HG03064 (cell line): ENCODE results near the gene AMFR.

Experiments
- ATAC-seq: cut with Tn5 transposase; IDR thresholded peaks from one replicate; pipeline ENCODE4 v1.9.1; 2021; ENCODE audit warnings: low read depth; ENCODE audit not compliant: unreplicated experiment

The AMFR gene

DNA sequence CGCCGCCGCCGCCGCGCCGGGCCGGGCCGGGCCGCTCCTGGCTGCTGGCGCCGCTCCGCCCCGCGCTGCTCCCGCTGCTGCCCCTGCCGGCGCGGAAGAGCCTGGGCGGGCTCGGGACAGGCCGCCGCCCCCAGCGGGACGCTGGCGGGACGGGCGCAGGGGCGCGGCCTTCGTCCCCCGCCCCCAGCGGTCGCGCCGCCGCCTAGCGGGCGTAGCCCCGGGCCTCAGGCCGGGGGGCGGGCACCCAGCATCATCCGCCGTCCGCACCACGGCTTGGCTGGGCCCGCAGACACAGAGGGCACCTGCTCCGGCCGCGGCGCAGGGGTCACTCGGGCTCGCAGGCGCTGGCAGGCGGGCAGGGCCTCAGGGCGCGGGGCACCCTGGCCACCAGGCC lies at the start of gene AMFR:
AMFR (minus strand) TSS at position 107 of the 394 bp plus-strand sequence. CDS start 218 bp downstream, outside the sequence.
- ATAC-seq: peak; percentile 75

DNA sequence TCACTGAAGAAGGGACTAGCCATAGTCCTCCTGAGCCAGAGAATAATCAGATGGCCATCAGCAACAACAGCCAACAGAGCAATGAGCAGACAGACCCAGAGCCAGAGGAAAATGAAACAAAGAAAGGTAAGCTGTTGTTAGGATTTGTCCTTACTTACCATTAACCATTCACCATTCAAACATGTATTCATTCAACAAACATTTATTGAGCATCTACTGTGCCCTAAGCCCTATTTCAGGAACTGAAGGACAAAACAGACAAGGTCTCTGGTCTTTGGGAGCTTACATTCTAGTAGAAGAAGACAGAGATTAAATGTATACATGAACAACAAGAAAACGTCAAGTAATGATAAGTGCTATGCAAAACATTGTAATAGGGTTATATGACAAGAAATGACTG lies 45.3 kb upstream of the AMFR start:
- ATAC-seq: no peak

DNA sequence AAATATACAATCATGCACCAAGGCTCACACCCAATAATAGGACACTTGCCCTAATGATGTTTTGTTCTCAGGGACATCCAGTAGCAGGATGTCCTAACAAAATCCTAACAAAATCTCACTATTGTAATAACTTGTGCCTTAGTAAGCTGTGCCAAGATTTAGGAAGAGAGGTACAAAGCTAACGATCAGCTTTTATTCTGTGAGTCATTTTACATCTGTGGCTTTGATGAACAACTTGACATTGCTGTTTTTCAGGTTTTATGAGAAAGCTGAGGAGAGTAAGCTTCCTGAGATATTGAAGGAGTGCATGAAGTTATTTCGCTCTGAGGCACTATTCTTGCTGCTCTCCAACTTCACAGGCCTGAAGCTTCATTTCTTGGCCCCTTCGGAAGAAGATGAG lies 44.9 kb upstream of the AMFR start:
- no peak for ATAC-seq

DNA sequence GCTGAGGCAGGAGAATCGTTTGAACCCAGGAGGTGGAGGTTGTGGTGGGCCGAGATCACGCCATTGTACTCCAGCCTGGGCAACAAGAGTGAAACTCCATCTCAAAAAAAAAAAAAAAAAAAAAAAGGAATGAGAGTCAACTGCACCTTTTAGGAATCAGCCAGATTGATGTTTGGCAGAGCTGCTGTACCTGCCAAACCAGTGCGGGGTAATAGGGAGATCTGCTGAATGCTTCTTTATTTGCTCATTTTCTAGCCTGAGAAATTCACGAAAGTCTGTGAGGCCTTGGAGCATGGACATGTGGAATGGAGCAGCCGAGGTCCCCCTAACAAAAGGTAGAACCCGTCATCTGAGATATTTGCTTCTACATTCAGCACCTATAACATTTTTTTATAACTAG lies 44.4 kb upstream of the AMFR start:
- no peak for ATAC-seq

DNA sequence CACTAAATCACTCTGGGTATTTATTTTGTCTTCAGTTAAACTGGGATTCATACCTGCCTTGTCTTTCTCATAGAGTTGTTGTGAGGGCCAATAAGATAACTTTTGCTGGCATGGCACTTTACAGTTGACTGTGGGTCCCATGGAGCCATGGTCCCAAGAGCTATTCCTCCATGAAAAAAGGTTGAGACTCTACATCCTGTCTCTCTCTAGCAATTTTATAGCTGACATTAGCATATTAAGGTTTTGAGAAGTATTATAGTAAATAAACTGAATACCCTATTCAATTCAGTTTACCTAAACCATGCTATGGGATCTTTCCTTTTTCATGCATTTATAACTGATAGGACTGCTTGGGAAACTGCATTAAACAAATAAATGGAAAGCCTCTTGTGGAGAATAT lies 43.5 kb upstream of the AMFR start:
- no peak for ATAC-seq

DNA sequence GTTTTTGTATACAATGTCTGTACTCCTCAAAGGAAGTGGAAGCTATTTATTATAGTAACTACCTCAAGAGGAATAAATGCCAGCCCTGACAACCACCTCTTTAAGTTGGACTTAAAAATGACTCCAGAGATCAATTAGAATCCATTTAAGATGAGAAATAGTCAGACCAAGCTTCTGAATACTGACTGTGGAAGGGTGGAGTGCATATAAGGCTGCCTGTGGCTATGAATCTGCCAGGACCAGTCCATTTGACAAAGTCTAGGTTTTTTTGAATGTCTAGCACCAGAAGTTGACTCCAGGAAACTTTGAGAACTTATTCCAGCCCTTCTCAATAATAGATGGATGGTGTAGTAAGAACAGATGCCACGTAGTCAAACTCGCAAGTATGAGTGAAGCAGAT lies 41.0 kb upstream of the AMFR start:
- no peak for ATAC-seq

DNA sequence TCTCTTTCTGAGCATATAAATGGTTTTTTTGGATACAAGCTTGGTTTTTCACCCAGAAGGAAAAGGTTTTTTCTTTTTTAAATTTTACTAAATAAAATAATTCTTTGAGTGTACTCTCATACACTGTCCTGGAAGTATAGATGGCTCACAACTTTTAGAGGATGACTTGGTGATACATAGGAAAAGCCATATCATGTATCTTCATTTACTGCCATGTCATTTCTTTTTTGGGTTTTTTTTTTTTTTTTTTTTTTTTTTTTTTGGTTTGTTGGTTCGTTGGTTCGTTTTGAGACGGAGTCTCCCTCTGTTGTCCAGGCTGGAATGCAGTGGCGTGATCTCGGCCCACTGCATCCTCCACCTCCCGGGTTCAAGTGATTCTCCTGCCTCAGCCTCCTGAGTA lies 37.8 kb upstream of the AMFR start:
- ATAC-seq: no peak

DNA sequence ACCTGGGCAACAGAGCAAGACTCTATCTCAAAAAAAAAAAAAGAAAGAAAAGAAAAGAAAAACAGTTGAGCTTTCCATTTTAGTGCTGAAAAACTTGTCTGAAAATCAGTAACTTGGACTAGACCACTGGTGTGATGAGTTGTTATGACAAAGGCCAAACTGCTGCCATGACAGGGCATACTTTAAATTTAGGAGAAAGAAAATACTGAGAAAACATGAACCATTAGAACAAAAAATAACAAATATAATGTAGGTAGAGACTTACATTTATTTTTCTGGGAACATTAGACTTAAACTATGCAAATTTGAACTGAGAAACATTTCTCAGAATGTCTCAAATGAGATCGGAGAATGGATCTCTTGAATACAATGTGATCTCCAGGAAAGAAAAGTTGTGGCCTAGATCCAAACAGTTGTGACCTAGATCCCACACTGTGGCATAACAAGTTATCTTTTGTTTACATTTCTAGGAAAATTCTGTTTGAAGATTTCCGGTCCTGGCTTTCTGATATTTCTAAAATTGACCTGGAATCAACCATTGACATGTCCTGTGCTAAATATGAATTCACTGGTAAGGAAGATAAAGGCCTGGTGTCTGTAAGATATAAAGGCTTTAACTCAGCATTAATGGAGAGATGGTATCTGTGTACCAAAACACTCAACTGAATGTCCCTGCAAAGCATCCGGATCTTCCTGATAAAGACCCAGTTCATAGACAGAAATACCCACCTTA lies 36.9 kb upstream of the AMFR start:
- ATAC-seq: no peak

DNA sequence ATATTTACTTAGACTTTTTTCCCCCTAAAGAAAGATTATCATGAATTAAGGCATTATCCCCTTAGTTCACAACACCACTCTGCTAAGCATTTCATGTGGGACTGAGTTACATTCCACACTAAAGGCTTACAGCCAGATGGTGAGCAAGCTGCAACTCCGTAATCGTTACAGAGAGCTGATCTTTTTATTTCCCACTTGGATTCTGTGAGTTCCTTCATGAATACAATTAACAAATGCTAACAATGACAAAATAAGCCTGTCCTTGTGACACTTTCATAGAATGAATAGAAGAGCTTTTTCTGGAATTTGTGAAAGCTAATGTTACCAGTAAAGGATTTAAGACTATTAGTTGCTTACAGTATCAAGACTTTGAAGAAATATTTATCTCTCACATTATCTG lies 34.8 kb upstream of the AMFR start:
- ATAC-seq: no peak

DNA sequence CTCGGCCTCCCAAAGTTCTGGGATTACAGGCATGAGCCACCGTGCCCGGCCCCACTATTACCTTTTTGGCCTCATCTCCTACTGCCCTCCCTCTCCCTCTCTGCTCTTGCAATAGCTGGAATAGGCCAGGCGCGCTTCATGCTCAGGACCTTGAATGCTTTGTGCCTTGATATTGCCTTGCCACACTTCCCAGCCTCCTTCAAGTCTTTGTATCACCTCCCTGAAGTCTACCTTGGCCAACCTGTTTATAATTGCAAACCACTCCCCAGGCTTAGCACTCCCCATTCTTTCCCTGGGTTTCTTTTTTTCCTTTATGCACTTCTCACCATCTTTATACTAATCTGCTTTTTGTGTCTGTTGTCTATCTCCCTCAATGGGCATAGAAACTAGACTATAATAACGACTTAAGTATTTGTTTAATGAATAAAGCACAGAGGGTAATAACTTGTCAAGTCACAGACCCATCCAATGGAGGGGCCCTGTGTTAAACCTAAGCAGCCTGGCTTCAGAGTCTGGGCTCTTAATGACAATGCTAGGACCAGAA lies 32.7 kb upstream of the AMFR start:
- no peak for ATAC-seq

DNA sequence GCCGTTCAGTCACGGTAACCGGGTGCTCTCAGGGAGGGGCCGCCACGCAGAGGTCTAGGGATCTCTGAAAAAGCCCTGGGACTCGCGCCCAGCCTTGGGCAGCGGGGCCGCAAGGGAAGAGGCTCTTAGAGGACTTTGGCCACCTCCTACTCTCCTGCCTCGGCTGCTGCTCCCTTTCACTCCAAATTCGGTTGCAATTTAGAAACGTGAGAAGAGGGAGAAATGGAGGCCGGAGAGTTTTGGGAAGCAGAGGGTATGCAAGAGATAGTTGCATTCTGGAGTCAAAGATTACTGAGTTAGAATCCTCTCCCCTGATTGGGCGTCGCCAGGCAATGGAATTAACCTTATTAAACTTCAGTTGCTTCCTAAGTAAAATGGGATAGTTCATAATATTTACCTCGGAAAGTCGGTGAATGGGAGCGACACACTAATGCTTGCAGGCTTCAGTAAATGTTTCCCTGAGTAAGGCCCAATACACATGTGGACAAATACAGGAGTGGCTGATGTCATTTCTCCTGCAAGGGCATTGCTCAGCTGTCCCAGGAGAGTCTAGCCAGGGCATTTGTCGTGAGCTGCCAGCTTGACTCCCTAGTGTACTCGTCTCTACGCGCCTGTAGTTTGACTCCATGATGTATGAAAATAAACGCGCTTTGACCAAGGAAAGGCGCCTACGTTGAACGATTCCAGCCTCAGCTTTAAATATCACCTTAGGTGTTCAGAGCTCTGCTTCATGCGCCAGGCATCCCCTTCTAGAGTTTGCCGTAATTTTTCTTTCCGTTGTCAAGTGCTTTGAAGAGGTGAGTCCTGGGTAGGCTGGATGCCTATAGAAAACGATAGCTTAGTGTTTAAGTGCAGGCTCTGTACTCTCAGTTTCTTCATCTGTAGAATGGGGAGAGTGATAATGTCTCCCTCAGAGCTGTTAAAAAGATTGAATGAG lies 26.7 kb upstream of the AMFR start:
- ATAC-seq: peak; percentile 40

DNA sequence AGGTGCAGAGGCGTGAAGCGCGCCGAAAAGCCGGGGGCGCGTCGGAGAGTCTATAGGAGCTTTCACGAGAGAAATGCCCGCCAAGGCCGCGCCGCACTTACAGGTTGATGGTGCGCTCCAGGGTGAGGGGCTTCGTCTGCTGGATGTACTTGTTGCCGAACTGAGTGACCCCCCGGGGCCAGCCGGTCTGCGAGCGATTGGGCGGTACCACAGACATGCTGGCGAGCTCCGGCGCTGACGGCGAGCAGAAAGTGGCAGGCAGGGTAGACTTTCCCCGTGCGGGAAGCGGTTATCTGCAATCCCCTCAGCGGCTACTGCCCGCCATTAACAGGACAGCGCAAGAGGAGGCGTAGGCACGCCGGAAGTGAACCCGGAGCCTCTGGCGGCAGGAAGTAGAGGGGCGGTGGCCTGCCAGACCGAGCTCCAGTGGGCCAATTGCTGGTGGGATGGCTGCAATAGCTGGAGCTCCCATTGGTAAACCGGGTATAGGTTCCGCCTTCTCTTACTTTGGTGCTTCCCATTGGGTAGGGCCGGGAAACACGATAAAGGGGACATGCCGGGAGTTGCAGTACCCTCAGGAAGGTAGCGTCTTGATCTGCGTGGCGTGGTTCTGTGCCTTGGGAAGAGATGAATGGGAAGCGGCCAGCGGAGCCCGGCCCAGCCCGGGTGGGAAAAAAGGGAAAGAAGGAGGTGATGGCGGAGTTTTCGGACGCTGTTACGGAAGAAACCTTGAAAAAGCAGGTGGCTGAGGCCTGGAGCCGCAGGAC lies 25.8 kb upstream of the AMFR start, which contains the start of the genes NUDT21 and OGFOD1:
NUDT21 (minus strand) TSS at position 347 of the 767 bp plus-strand sequence; CDS start at position 217, 130 bp downstream.
OGFOD1 (plus strand) TSS at position 569 of the 767 bp plus-strand sequence; CDS start at position 628, 59 bp downstream.
- ATAC-seq: peak; percentile 95

DNA sequence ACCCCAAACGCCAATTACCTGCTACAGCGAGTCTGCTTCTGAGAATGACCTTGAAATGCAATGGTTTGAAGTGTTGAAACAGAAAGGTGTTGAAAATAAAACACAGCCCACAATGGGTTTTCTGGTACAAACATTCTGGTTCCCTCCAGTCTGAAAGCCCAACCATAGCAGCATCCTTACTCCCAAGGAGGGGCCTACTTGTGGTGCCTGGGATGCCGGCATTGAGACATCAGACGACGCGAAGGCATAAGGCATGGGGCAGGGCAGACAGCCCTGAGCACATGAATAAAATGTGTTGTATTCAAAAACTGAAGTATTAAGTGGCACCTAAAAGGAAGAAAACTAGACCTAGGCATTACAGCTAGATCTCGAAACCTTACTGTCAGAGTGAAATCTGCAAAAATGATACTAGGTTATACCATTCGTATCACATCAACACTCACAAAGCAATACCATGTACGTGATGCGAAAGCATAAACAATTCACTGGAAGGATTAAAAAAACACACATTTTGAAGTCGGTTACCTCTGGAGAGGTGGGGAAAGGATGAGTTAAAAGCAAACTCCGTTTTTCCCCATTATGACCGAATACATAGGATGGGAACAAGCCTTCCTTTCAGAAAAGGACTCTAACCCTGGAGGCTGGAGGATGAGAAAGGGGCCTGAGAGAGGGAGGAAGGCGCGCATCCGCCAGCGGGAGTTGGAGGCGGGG lies 25.1 kb upstream of the AMFR start:
- ATAC-seq: peak; percentile 25

DNA sequence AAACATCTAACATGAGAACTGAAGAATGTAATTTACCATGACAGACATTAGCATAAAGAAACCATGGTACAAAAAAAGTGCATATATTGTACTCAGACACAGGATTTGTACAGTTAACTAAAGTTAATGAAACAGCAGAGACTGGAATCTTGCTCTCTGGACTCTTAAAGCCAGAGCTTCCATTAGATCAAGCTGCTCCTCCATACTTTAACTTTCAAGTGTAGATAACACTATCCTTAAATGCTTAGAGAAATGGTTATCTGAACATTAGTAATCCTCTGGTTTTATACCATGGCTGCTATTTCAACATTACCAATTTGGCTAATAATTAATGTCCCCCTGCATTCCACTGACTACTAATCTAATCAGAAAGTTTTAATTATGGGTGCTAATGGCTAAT lies 22.7 kb upstream of the AMFR start:
- ATAC-seq: no peak

DNA sequence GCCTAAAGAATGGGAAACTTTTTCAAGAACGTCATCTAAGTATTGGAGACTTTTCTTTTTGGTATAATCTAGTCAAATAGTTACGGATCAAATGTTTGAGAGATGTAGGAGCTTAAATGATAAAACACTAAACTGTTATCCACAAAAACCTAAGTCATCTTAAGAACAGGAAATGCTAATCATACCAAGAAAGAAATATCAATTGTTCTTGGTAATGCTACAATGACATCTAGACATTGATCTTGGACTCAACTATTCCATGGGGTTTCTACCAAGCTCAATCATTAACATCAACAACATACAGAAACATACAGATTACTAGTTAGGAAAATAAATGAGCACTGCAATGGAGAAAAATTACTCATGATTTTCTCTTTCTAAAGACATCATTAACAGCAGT lies 21.9 kb upstream of the AMFR start:
- no peak for ATAC-seq

DNA sequence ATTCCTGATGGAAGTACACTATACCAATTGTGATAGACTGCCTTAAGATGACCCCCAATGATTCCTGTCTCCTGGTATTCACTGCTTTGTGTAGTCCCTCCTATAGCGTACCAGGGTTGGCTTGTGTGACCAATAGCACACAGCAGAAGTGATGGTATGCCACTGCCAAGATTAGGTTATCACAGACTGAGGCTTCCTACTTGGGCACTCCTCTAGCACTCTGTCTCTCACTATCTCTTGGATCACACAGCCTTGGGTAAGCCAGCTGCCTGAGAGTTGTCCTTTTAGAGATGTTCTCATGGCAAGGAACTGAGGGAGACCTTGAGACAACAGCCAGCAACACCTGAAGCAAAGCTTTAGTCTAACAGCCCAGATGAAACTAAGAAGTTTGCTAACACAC lies 12.7 kb upstream of the AMFR start:
- no peak for ATAC-seq

DNA sequence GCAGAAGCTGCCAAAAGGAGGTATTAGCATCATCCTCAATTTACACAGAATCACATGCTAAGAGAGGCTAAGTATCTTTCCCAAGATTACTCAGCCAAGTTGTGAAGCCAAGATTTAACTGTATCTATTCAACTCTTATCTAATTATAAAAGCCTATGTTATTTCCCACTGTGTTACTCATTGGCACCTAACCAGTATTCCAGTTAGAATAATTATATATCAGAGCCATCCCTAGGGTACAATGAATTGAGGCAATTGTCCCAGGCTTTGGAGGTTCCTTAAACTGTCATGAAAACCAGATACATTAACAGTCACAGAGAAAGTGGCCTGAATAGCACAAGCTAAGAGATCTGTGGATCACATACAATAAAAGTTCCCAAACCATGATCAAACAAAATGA lies 10.9 kb upstream of the AMFR start:
- no peak for ATAC-seq

DNA sequence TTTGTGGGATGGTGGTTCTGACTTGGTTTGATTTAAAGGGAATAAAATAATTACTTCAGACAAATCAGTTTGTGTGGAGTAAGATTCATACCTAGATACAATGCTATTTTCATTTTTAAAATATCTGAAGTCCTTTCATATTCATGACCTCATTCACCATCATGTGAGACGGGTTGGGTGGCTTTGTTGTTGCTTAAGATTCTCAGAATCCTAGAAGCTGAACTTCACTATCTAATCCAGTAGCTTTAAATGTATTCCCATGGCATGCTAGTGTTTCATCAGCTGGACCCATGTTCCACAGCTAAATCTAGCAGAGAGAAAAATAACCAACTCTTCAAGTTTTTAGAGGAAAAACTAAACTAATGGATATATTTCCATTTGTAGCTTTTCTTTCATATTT lies 2.7 kb upstream of the AMFR start:
- ATAC-seq: no peak

DNA sequence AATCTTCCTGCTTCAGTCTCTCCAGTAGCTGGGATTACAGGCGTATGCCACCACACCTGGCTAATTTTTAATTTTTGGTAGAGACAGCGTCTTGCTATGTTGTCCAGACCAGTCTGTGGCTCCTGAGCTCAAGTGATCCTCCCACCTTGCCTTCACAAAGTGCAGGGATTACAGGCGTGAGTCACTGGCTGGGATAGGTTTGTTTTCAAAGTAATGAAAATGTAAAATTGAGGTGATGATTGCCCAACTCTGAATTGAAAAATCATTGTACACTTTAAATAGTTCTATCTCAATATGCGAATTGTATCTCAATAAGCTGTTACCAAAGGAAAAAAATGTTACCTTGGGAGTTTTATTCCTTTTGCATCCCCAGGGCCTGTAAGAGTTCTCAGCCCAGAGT lies 1.2 kb upstream of the AMFR start:
- no peak for ATAC-seq
